Thoracic aorta (tissue), 2 donors: ENCODE results near the gene MPDZ. TPM values are rescaled to one million over a fixed set of nuclear protein-coding genes. Genes with fewer than 3 reads are reported as not detected.
A peak's percentile ranks its signal among the peaks of the same experiment; 100 is the strongest.

Experiments used
- ATAC-seq: fragments of 150-250 bp; one replicate; pipeline ENCODE4 v1.8.0; 2017; ENCODE audit warnings: low read depth; ENCODE audit not compliant: insufficient number of reproducible peaks, low FRiP score
- DNase-seq: peaks from one replicate; pipeline ENCODE4 v3.0.0-alpha.2; 2020; ENCODE audit warnings: low spot score
- H3K27ac ChIP-seq, 2 donors: fragments of 200-600 bp; sonication (generic); 1 replicate in 1 of 2; 2 replicates in 1 of 2; pipeline ENCODE4 v1.5.1; 2016; ENCODE audit warnings: mild to moderate bottlenecking in 2 of 2, moderate library complexity in 2 of 2
- H3K27me3 ChIP-seq: fragments of 200-600 bp; sonication (generic); replicated peaks from 2 replicates; pipeline ENCODE4 v1.6.0; 2016; ENCODE audit warnings: mild to moderate bottlenecking; ENCODE audit not compliant: insufficient read depth
- H3K36me3 ChIP-seq: fragments of 200-600 bp; sonication (generic); one replicate; pipeline ENCODE4 v1.5.1; 2016
- H3K4me1 ChIP-seq, 2 donors: fragments of 200-600 bp; sonication (generic); 1 replicate in 1 of 2; 2 replicates in 1 of 2; pipeline versions ENCODE4 v1.5.1 to v1.6.0; 2016; ENCODE audit warnings: low read depth in 2 of 2, mild to moderate bottlenecking in 1 of 2; ENCODE audit not compliant: control insufficient read depth in 1 of 2
- H3K4me3 ChIP-seq: fragments of 200-600 bp; sonication (generic); 2 replicates; pipeline ENCODE4 v1.5.1; 2016; ENCODE audit warnings: mild to moderate bottlenecking
- H3K9me3 ChIP-seq: fragments of 200-600 bp; sonication (generic); 2 replicates; pipeline ENCODE4 v1.5.1; 2016
- total RNA-seq, 2 donors: library from RNA; depleted of rRNA; stranded (reverse); fragments of >200 nt; gene quantifications; one replicate each; pipeline versions ENCODE4 v1.1.0 to v1.2.3, GENCODE V29; 2016
- TF ChIP-seq, protein P1 (sequence below): fragments of 200-600 bp; sonication (generic); IDR thresholded peaks from one replicate; pipeline ENCODE4 v1.5.1; 2019; ENCODE audit warnings: antibody characterized with exemption

MPDZ gene, protein sequence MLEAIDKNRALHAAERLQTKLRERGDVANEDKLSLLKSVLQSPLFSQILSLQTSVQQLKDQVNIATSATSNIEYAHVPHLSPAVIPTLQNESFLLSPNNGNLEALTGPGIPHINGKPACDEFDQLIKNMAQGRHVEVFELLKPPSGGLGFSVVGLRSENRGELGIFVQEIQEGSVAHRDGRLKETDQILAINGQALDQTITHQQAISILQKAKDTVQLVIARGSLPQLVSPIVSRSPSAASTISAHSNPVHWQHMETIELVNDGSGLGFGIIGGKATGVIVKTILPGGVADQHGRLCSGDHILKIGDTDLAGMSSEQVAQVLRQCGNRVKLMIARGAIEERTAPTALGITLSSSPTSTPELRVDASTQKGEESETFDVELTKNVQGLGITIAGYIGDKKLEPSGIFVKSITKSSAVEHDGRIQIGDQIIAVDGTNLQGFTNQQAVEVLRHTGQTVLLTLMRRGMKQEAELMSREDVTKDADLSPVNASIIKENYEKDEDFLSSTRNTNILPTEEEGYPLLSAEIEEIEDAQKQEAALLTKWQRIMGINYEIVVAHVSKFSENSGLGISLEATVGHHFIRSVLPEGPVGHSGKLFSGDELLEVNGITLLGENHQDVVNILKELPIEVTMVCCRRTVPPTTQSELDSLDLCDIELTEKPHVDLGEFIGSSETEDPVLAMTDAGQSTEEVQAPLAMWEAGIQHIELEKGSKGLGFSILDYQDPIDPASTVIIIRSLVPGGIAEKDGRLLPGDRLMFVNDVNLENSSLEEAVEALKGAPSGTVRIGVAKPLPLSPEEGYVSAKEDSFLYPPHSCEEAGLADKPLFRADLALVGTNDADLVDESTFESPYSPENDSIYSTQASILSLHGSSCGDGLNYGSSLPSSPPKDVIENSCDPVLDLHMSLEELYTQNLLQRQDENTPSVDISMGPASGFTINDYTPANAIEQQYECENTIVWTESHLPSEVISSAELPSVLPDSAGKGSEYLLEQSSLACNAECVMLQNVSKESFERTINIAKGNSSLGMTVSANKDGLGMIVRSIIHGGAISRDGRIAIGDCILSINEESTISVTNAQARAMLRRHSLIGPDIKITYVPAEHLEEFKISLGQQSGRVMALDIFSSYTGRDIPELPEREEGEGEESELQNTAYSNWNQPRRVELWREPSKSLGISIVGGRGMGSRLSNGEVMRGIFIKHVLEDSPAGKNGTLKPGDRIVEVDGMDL (N-terminal part only)
- total RNA-seq = 10 to 100 TPM; 61.2 to 81.2 TPM

DNA sequence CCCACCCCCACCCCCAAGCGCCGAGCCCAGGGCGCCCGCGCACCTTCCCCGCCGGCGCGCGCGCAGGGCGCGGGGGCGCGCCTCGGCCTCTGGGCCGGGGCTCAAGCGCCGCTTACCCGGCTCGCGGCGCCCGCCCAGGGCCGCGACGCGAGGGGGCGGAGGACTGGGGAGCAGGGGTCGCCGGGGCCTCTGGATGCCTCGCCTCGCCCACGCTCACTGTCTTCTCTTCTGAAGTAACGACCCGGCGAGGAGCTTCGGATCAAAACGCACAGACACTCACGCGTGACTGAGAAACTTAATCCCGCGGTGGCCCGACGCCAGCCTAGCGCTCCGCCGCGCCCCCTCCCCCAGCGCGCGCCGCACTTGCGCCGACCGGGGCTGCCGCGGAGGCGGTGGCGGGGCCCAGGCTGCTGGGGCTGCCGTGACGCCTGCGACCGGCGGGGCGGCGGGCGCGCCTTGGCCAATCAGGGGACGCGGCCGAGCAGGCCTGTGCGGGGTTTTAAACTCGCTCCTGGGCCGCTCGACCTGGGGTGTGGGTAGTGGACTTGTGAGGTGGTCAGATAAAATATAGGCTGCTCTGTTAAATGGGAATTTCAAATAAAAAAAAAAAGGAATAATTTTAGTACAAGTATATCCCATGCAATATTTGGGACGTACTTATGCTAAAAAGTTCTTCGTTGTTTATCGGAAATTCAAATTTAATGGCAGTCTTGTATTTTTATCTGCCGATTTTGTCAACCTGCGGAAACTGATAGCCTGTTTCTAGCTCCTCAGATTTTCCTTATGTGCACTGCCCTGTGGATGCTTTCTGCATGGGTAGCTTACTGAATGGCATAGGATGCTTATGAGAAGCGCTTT, at the start of gene MPDZ:
Gene MPDZ, minus strand, starts transcription at position 409 of the 858 bp plus-strand sequence. CDS start 29,377 bp downstream, outside the sequence.
- H3K27ac ChIP-seq = peak within 1 kb of the TSS; percentile 91 to 92
- H3K4me3 ChIP-seq = peak within 1 kb of the TSS; percentile 86
- no peaks in the 10 kb centered on the region for H3K27me3 ChIP-seq
- peaks cover 18 to 36% of the 10 kb centered on the region in 2 donors for H3K4me1 ChIP-seq
- TF ChIP-seq, protein P1, sequence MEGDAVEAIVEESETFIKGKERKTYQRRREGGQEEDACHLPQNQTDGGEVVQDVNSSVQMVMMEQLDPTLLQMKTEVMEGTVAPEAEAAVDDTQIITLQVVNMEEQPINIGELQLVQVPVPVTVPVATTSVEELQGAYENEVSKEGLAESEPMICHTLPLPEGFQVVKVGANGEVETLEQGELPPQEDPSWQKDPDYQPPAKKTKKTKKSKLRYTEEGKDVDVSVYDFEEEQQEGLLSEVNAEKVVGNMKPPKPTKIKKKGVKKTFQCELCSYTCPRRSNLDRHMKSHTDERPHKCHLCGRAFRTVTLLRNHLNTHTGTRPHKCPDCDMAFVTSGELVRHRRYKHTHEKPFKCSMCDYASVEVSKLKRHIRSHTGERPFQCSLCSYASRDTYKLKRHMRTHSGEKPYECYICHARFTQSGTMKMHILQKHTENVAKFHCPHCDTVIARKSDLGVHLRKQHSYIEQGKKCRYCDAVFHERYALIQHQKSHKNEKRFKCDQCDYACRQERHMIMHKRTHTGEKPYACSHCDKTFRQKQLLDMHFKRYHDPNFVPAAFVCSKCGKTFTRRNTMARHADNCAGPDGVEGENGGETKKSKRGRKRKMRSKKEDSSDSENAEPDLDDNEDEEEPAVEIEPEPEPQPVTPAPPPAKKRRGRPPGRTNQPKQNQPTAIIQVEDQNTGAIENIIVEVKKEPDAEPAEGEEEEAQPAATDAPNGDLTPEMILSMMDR = no peak
- no peaks in the 10 kb centered on the region for H3K9me3 ChIP-seq
- no peaks in the 10 kb centered on the region for H3K36me3 ChIP-seq
- DNase-seq = peak; percentile 12
- ATAC-seq = no peak

DNA sequence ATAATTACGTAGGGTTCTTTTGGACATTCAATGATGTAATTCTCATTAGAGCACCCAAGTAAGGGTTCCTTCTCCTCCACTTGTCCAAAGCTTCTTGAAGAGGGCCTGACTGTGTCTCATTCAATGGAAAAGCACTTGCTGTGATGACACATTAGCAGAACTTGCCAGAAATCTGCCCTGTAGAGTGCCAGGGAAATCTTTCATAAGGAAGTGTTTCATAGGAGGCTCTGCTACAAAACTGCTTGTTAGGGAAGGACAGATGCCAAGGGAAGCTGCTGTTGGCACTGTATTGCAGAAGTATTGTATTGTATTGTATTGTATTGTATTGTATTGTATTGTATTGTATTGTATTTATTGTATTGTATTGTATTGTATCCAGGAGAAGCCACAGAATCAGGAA, 45.5 kb upstream of the MPDZ start:
- TF ChIP-seq, protein P1 = no peak

DNA sequence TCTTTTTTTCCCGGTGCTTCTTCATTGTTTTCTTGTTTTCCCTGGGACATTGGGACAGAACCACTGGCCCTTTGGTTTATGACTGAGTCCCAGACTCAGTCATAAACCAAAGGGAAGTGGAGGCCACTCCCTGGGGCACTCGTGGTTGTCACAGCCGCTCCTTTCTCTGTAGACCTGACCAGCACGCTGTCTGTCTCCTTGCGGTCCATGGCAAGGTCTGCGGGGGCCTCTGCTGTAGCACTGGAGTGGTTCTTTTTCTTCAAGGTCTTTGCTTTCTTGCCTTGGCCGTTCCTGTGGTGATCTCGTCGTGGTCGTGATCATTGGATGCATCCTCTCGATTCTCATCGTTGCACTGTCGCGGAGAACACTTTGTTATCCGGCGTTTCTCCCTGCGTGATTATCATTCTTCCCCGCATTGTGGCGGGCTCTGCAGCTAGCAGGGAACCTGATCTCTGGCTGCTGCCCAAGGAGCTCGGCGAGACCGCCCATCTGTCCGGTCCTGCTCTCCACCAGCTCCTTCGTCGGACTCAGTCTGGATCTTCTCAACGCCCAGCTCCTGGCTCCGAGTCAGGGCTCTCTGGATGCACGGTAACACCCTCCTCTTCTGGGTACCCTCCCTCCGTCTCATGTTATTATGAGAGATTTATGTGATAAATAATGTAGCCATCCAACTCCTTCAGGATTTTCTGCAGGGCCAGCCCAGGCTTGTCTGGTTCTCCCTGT, 43.5 kb upstream of the MPDZ start:
- TF ChIP-seq, protein P1 = no peak
- DNase-seq = no peak
- no peaks in the 10 kb centered on the region for H3K27me3 ChIP-seq

More for the DNA sequence above, 45.5 kb upstream of the MPDZ start:
- Histone ChIP-seq H3K9me3 (no peaks in the 10 kb centered on the region), H3K27me3 (no peaks in the 10 kb centered on the region), H3K27ac (no peak overlapping the region), H3K4me1 (no peaks in the 10 kb centered on the region), H3K4me3 (no peak overlapping the region), H3K36me3 (no peaks in the 10 kb centered on the region)
- ATAC-seq (no peak), DNase-seq (no peak)

DNA sequence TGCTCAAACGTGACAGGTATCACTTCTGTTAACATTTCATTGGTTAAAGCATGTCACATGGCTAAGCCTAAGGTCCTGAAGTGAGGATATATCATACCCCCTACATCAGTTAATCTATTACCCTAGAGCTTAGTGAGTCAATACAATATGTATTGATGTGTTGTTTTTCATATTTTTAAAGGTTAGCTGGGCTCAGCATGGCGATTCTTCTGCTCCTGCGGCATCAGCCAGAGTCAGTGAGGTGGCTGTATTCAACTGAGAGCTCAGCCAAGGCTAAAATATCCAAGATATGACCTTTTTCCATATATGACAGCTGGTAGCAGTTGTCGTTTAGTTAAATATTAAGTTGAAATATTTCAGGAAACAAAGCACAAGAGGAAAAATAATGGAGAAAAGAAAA, 38.5 kb upstream of the MPDZ start:
- peaks cover 6% of the 10 kb centered on the region for H3K9me3 ChIP-seq

More for the DNA sequence above, 43.5 kb upstream of the MPDZ start:
- H3K9me3 ChIP-seq = peaks cover 4% of the 10 kb centered on the region
- no peaks in the 10 kb centered on the region for H3K36me3 ChIP-seq
- no peaks in the 10 kb centered on the region for H3K4me1 ChIP-seq
- H3K4me3 ChIP-seq = no peak overlapping the region
- H3K27ac ChIP-seq = no peak overlapping the region
- ATAC-seq = no peak

More for the DNA sequence above, 38.5 kb upstream of the MPDZ start:
- Histone ChIP-seq H3K27ac (no peak overlapping the region), H3K36me3 (no peaks in the 10 kb centered on the region), H3K4me3 (no peak overlapping the region), H3K4me1 (no peaks in the 10 kb centered on the region), H3K27me3 (no peaks in the 10 kb centered on the region)
- TF ChIP-seq, protein P1 = no peak
- ATAC-seq (no peak), DNase-seq (no peak)
